Ishikawa (cell line): ENCODE measurements around the gene RNU6-9.

Experiments used
- CEBPB ChIP-seq: IDR thresholded peaks from 2 replicates; pipeline ENCODE4 v1.6.1; 2012
- CREB1 ChIP-seq: IDR thresholded peaks from 2 replicates; pipeline ENCODE4 v1.6.1; 2012; ENCODE audit warnings: low read depth
- EGR1 ChIP-seq: IDR thresholded peaks from 2 replicates; pipeline ENCODE4 v1.6.1; 2012
- EP300 ChIP-seq: IDR thresholded peaks from 2 replicates; pipeline ENCODE4 v1.6.1; 2012; ENCODE audit warnings: borderline replicate concordance
- FOXM1 ChIP-seq: IDR thresholded peaks from 2 replicates; pipeline ENCODE4 v1.6.1; 2012; ENCODE audit warnings: low read depth, borderline replicate concordance
- MAX ChIP-seq: IDR thresholded peaks from 2 replicates; pipeline ENCODE4 v1.6.1; 2012
- NFIC ChIP-seq: IDR thresholded peaks from 2 replicates; pipeline ENCODE4 v1.6.1; 2012
- RAD21 ChIP-seq: IDR thresholded peaks from 2 replicates; pipeline ENCODE4 v1.6.1; 2012; ENCODE audit warnings: low read depth
- REST ChIP-seq: IDR thresholded peaks from 2 replicates; pipeline ENCODE4 v1.6.1; 2012; ENCODE audit warnings: low read depth, mild to moderate bottlenecking
- TAF1 ChIP-seq: IDR thresholded peaks from 2 replicates; pipeline ENCODE4 v1.6.1; 2012; ENCODE audit warnings: low read depth, mild to moderate bottlenecking
- TCF12 ChIP-seq: IDR thresholded peaks from 2 replicates; pipeline ENCODE4 v1.6.1; 2012; ENCODE audit warnings: low read depth
- TEAD4 ChIP-seq: IDR thresholded peaks from 2 replicates; pipeline ENCODE4 v1.6.1; 2012
- USF1 ChIP-seq: IDR thresholded peaks from 2 replicates; pipeline ENCODE4 v1.6.1; 2012
- YY1 ChIP-seq: IDR thresholded peaks from 2 replicates; pipeline ENCODE4 v1.6.1; 2012; ENCODE audit warnings: low read depth
- ZBTB7A ChIP-seq: IDR thresholded peaks from 2 replicates; pipeline ENCODE4 v1.6.1; 2012; ENCODE audit warnings: low read depth

The RNU6-9 gene

DNA sequence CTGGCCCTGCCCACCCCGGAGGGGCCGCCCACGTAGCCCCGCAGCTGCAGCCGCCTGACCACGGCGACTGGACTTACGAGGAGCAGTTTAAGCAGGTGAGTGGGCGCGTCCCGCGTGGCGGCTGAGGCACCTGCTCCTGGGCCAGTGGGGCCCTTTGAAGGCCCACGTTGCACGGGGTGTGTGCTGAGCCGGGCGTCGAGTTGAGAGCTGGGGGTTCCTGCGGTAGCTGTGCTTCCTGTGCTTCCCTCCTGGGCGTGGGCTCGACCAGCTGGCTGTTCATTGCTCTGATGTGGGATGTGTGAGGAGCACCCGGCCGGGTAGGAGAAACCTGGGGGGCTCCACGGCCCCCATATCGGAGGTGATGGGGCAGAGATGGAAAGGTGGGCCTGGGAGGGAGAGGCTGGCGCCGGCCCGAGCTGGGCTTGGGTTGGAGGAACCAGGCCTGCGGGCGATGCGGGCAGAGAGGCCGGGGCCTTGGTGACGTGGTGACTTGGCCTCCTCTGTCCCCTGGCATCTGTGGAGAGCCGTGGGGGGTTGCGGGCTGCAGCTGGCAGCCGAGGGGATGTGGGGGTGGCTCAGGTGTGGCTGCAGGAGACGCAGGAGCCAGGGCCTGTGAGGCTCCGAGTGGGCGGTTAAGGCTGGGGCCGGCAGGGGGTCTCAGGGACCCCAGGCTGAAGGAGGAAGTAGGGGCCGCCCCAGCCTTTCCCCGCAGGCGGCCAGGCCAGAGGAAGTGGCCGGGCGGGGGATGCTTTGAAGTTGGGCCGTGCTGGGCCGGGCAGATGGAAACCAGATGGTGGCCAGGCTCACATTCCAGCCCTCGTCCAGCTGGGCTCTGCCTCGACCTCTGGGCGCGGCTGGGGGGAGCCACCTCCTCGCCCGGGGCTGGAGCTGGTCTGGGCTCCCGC lies 39.6 kb downstream of the RNU6-9 start:
- 0 out of 2 replicates have a peak, but pooled peaks have one; percentile 20 for TF ChIP-seq TAF1
- peak; percentile 69 for TF ChIP-seq FOXM1
- TF ChIP-seq NFIC: peak; percentile 93
- peak; percentile 96 for TF ChIP-seq TEAD4
- TF ChIP-seq TCF12: peak; percentile 99
- TF ChIP-seq YY1: 0 out of 2 replicates have a peak, but pooled peaks have one; percentile 49
- TF ChIP-seq MAX: peak; percentile 75
- peak; percentile 95 for TF ChIP-seq ZBTB7A
- peak; percentile 76 for TF ChIP-seq EGR1
- TF ChIP-seq CEBPB: no peak
- peak; percentile 91 for TF ChIP-seq EP300
- peak; percentile 33; the same call in 1 of the 2 replicates for TF ChIP-seq USF1
- TF ChIP-seq RAD21: peak; percentile 21; the same call in 1 of the 2 replicates
- no peak for TF ChIP-seq REST
- TF ChIP-seq CREB1: no peak

DNA sequence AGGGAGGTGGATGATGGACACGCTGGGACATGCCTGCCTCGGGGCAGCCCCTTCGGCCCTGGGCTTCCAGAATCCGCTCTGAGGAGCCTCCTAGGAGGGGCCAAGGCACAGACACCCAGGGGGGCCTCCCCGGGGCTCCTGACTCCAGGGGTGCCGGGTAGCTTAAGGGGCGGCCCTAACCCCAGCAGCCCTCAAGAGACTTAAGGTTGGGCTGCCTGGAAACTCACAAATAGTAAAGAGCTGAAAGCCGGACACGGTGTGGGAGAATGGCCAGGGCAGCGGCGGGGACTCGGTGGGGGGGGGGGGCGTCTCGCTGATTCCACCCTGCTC lies 40.2 kb downstream of the RNU6-9 start:
- TF ChIP-seq ZBTB7A (no peak), TEAD4 (no peak), CEBPB (no peak), REST (no peak)

DNA sequence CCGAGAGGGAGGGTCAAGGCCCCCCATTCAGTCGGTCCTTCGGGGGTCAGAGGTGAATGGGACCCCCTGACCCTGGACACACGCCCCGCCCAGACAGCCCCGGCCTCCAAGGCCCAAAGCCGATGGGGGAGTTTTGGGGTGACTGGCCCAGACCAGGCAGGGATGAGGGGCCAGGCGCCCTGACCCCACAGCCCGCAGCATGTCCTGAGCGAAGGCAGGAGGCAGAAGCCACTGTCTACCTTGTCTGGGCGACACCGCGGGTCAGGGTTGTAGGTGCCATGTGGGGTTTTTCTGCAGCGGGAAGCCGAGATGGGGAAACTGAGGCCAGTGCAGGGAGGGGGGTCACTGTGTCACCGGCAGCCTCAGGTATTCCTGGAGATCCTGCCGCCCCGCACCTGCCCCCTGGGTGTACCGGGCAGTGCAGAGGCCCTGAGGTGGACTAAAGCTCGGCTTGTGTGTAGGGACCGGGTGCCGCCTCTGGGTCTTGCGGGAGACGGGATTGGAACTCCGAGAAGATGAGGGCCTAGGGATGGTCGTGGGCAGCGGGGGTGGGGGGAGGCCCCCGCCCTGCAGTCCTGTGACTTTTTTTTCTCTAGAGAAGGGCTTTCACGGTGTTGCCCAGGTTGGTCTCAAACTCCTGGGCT lies 41.0 kb downstream of the RNU6-9 start:
- TF ChIP-seq ZBTB7A: 0 out of 2 replicates have a peak, but pooled peaks have one; percentile 27
- no peak for TF ChIP-seq FOXM1
- no peak for TF ChIP-seq USF1
- no peak for TF ChIP-seq REST

DNA sequence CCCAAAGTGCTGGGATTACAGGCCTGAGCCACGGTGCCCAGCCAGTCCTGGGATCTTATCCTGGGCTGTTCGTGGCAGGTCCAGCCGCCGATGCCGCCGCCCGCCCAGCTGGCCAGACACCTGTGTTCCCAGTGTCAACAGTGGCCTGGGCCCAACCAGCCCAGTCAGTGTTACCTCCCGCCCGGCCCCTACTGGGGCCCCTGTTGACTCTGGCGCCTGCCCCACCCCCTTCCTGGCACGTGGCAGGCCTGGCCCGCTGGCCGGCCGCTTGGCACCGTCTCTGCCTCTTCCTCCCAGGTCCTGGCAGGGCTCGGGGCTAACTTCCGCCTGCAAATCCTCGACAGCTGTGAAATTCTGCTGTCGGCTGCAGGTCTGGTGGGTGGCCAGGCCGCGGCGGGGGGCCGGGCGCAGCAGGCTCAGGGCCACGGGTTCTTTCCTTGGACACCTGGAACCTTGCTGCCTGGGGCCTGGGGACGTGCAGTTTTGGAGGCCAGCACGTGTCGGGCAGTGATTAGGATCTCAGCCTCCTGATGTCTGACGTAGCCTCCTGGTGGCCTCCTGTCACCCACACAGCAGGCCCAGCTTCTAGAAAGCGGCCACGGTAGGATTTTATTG lies 41.7 kb downstream of the RNU6-9 start:
- TF ChIP-seq RAD21: peak; percentile 23; the same call in 1 of the 2 replicates
- peak; percentile 96 for TF ChIP-seq MAX
- TF ChIP-seq TEAD4: peak; percentile 89
- peak; percentile 47; the same call in 1 of the 2 replicates for TF ChIP-seq CREB1
- TF ChIP-seq ZBTB7A: peak; percentile 58
- peak; percentile 80 for TF ChIP-seq USF1
- peak; percentile 100 for TF ChIP-seq NFIC
- TF ChIP-seq CEBPB: 0 out of 2 replicates have a peak, but pooled peaks have one; percentile 19
- no peak for TF ChIP-seq REST
- TF ChIP-seq FOXM1: peak; percentile 88
- peak; percentile 24; the same call in 1 of the 2 replicates for TF ChIP-seq EGR1
- TF ChIP-seq YY1: no peak
- peak; percentile 100 for TF ChIP-seq TCF12
- TF ChIP-seq TAF1: no peak
- peak; percentile 94 for TF ChIP-seq EP300
